Measurements from ENCODE around the gene RILPL2. TPM values are rescaled to one million over a fixed set of nuclear protein-coding genes. Genes with fewer than 3 reads are reported as not detected.

RILPL2 gene
- total RNA-seq, 1 donor from 2014 or later = 2.2 TPM

DNA sequence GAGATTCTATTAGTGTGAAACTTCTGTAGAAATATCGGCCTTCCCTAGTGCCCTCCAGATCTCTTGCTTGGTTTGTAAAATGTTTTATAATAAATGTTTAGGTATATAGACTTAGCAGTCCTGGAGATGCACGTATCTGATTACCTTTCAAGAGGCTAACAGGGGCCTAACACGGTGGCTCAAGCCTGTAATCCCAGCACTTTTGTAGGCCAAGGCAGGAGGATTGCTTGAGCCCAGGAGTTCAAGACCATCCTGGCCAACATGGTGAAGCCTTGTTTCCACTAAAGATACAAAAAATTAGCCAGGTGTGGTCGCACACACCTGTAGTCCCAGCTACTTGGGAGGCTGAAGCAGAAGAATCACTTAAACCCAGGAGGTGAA, 9.8 kb upstream of the RILPL2 start:
- TF ChIP-seq, protein P1, sequence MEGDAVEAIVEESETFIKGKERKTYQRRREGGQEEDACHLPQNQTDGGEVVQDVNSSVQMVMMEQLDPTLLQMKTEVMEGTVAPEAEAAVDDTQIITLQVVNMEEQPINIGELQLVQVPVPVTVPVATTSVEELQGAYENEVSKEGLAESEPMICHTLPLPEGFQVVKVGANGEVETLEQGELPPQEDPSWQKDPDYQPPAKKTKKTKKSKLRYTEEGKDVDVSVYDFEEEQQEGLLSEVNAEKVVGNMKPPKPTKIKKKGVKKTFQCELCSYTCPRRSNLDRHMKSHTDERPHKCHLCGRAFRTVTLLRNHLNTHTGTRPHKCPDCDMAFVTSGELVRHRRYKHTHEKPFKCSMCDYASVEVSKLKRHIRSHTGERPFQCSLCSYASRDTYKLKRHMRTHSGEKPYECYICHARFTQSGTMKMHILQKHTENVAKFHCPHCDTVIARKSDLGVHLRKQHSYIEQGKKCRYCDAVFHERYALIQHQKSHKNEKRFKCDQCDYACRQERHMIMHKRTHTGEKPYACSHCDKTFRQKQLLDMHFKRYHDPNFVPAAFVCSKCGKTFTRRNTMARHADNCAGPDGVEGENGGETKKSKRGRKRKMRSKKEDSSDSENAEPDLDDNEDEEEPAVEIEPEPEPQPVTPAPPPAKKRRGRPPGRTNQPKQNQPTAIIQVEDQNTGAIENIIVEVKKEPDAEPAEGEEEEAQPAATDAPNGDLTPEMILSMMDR (IDR thresholded peaks at IDR 0.05; ENCODE audit: borderline replicate concordance) = no peak
- intact Hi-C loops (cut with micrococcal nuclease) = no loop called here
- no peak for DNase-seq
- Histone ChIP-seq H3K27me3 (ENCODE audit: low read depth) (no peaks in the 10 kb centered on the region), H3K4me3 (no peak overlapping the region), H3K27ac (replicated peaks) (peak overlapping the region; percentile 89), H3K9me3 (replicated peaks) (no peaks in the 10 kb centered on the region), H3K4me1 (peaks cover 29% of the 10 kb centered on the region), H3K36me3 (no peaks in the 10 kb centered on the region)

DNA sequence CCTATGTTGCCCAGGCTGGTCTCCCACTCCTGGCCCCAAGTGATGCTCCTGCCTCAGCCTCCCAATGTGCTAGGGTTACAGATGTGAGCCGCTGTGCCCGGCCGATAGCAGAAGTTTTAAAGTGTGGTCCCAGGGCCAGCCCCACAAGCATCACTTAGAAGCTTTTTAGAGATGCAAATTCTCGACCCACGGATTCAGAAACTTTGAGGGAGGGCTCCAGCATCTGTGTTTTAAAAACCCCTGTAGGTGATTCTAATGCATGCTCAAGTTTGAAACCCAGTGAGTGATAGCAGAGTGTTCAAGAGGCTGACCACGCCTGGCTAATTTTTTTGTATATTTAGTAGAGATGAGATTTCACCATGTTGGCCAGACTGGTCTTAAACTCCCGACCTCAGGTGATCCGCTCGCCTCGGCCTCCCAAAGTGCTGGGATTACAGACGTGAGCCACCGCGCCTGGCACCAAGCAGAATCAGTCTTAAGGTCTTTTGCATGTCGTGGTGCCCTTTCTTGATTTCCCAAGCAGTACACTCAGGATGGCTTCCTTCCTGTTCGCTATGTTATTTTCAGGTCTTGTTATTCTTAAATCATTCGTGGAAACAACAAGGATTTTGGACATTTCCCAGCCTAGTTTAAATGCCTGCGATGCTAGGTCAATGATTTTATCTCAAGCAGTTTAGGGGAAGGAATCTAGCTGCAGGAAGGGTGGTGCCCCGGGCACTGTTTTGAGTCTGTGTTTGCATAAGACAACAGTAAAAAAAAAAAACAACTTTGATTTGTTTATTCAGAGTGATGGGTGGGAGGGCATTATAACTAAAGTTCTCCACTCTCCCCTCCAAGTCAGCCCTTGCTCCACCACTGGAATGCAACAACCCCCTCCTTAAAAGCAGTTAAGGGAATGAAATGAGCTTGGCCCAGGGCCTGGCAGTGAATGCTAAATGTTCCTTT, 9.2 kb upstream of the RILPL2 start:
- H3K27ac ChIP-seq (replicated peaks) = peak overlapping the region; percentile 89
- H3K4me3 ChIP-seq = peak overlapping the region; percentile 9
- intact Hi-C loops (cut with micrococcal nuclease) = no loop called here
- H3K27me3 ChIP-seq (ENCODE audit: low read depth) = no peaks in the 10 kb centered on the region
- H3K36me3 ChIP-seq = no peaks in the 10 kb centered on the region
- TF ChIP-seq, protein P1 (IDR thresholded peaks at IDR 0.05; ENCODE audit: borderline replicate concordance) = no peak
- DNase-seq = peak; percentile 35
- no peaks in the 10 kb centered on the region for H3K9me3 ChIP-seq (replicated peaks)
- peaks cover 29% of the 10 kb centered on the region for H3K4me1 ChIP-seq

DNA sequence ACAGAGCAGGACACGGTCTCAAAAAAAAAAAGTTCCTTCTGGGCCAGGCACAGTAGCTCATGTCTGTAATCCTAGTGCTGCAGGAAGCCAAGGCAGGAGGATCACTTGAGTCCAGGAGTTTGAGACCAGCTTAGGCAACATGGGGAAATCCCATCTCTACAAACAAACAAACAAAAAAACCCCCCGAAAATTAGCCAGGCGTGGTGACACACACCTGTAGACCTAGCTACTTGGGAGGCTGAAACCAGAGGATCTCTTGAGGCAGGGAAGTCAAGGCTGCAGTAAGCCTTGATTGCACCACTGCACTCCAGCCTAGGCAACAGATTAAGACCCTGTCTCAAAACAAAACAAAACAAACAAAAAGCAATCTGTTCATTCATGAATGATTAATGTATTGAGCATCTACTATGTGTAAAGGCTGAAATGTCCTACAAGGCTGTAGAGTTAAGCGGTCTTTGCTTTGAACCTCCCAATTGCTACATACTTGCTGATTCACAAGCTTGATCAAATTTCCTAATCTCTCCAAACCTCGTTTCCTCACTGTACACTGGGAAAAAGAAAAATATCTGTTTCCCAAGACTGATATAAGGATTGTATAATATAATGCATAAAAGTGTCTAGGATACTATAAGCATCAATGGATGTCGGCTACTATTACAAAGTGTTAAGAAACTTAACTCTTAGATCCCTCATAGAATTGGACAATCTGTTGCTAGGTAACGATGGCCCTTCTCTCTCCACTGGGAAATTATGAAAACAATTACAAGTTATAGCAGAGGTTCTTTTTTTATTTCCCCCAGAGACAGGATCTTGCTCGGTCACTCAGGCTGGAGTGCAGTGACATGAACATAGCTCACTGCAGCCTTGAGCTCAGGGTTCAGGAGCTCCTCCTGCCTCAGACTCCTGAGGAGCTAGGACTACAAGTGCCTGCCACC, 7.9 kb upstream of the RILPL2 start:
- Histone ChIP-seq H3K4me1 (peaks cover 29% of the 10 kb centered on the region), H3K27me3 (ENCODE audit: low read depth) (no peaks in the 10 kb centered on the region), H3K4me3 (no peak overlapping the region), H3K9me3 (replicated peaks) (no peaks in the 10 kb centered on the region), H3K36me3 (no peaks in the 10 kb centered on the region), H3K27ac (replicated peaks) (peak overlapping the region; percentile 89)
- TF ChIP-seq, protein P1 (IDR thresholded peaks at IDR 0.05; ENCODE audit: borderline replicate concordance) = no peak
- intact Hi-C loops (cut with micrococcal nuclease) = no loop called here
- no peak for DNase-seq

DNA sequence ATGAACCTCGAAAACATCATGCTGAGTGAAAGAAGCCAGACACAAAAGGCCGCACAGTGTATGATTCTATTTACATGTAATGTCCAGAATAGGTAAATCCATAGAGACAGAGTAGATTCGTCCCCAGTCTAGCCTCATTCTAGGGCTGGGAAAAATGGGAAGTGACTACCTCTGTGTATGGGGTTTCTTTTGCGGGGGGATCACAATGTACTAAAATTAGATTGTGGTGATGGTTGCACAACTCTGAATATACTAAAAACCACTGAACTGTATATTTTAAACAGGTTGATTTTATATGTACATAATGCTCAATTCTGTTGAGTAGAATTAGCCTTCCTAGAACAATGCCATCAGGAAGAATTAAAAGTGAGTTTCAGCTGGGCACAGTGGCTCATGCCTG, 6.3 kb upstream of the RILPL2 start:
- peaks cover 29% of the 10 kb centered on the region for H3K4me1 ChIP-seq
- no peak overlapping the region for H3K4me3 ChIP-seq
- intact Hi-C loops (cut with micrococcal nuclease) = no loop called here
- no peaks in the 10 kb centered on the region for H3K9me3 ChIP-seq (replicated peaks)
- H3K27ac ChIP-seq (replicated peaks) = no peak overlapping the region
- TF ChIP-seq, protein P1 (IDR thresholded peaks at IDR 0.05; ENCODE audit: borderline replicate concordance) = no peak
- no peak for DNase-seq
- H3K27me3 ChIP-seq (ENCODE audit: low read depth) = no peaks in the 10 kb centered on the region
- no peaks in the 10 kb centered on the region for H3K36me3 ChIP-seq

DNA sequence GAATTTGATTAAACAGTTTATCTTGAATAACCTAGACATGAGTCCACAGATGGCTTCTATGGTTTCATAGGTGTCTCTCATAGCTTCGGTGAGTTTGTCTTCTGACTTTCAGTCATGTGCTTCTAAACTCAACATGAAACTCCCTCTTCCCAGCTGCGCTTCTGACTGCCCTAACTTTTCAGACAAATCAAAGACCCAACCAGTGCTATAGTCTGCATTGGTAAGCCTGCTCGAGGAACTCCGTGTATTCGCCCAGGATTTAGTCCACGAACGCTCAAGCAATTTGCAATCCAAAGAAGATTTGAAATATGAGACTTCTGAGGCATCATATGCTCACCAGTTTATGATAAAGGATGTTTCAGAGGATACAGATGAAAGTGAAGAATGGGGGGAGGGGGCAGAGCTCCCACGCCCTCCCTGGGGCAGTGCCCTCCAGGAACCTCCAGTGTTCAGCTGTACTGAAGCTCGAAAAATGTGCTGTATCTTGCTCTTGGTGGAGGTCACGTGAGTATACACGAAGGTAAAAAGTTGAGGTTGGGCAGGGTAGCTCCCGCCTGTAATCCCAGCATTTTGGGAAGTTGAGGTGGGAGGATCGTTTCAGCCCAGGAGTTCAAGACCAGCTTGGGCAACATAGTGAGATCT, 5.2 kb upstream of the RILPL2 start:
- Histone ChIP-seq H3K9me3 (replicated peaks) (no peaks in the 10 kb centered on the region), H3K27me3 (ENCODE audit: low read depth) (no peaks in the 10 kb centered on the region), H3K4me3 (no peak overlapping the region), H3K27ac (replicated peaks) (no peak overlapping the region), H3K4me1 (peaks cover 35% of the 10 kb centered on the region), H3K36me3 (no peaks in the 10 kb centered on the region)
- TF ChIP-seq, protein P1 (IDR thresholded peaks at IDR 0.05; ENCODE audit: borderline replicate concordance) = no peak
- no peak for DNase-seq
- intact Hi-C loops (cut with micrococcal nuclease) = no loop called here

Data from left ventricle myocardium inferior (tissue), 1 donor.